MM.1S (cell line): ENCODE data around the gene CHPF.

ENCODE experiments used
- CTCF ChIP-seq: fragments of 300-600 bp; sonication (generic); IDR thresholded peaks from 2 replicates; pipeline ENCODE4 v1.5.1; 2016; ENCODE audit warnings: antibody characterized with exemption, low read length, mixed read lengths
- EZH2 ChIP-seq: fragments of 300-600 bp; sonication (generic); optimal IDR thresholded peaks from 2 replicates; pipeline ENCODE3; 2017; ENCODE audit warnings: low read depth, mild to moderate bottlenecking, antibody characterized with exemption, low read length, mixed read lengths
- EZH2phosphoT487 ChIP-seq: fragments of 300-600 bp; sonication (generic); IDR thresholded peaks from 2 replicates; pipeline ENCODE4 v1.6.1; 2018; ENCODE audit warnings: antibody characterized with exemption, low read length

GRCh38 chr2:219549619-219550018 lies 6.0 kb upstream of the CHPF start:
- TF ChIP-seq CTCF (no peak), EZH2 (no peak), EZH2phosphoT487 (no peak)
